Measurements from ENCODE around the gene FHIT. TPM values are rescaled to one million over a fixed set of nuclear protein-coding genes. Genes with fewer than 3 reads are reported as not detected.
"Not testable (repeated sequence)": the region's sequence is repeated elsewhere in the genome, so short reads cannot be mapped to it uniquely, and the experiment has no call there.

The FHIT gene
- total RNA-seq, 1 experiment from 2014 or later = not detected

DNA sequence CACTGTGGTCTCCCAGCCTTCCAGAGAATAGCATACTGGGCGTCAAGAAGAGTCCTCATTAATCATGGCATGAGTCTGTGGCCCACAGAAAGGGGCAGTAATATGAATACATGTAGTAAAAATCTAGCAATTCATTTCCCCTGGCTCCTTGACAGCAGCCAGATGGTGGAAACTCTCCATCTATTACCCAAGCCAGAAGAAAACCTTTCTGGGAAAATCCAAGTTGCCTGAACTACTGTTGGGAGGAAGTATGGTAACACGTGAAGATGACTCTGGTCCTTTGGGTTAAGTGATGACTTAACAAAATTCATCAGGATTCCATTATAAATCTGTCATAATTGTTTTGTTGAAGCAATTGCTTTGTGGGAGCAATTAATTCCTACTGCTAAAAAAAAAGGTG, 530.5 kb downstream of the FHIT start:
- DNase-seq (ENCODE audit: low read depth) = no peak

DNA sequence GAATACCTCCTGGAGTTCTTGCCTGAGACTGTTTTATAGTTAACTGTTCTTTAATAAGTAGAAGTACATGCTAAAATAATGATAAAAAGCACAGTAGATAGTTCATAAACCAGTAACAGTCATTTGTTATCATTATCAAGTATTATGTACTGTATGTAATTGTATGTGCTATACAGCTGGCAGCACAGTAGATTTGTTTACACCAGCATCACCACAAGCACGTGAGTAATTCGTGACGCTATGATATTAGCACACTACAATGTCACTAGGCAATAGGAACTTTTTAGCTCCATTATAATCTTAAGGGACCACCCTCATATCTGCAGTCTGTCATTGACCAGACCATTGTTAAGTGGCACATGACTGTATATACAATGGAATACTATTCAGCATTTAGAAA, 534.7 kb downstream of the FHIT start:
- no peak for DNase-seq (ENCODE audit: low read depth)

DNA sequence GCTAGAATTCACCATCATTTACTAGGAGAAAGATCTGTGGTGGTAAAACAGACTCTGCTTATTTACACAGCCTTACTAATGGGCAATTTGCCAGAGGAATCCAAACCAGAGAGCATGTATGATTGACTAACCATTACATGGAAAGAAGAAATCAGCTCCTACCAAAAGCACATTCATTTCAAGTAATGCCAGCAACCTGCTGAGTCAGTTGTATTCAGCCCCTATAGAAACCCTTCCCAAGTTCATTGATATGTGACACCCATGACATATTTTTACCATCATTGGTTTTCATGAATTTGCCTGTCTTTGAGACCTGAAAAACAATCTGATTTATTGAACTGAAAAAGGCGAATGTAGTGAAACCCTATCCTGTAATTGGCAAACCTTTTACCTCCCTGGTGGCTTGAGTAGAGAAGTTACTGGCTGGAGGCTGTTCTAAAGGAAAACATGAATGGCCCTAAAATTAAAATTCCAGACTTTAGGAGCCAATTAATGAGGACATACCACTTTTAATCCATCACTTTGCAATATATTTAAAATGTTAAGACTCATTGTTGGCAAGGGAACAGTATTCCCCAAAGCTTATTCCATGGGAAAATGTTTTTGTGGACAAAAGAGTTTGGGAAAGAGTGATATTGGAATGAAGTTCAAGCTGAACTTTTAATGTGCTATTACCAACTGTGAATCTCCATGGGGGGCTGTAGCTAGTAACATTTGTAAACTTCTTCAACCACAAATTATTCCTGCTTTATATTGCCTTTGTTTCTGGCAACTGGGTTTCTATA, 542.9 kb downstream of the FHIT start:
- DNase-seq (ENCODE audit: low read depth) = no peak

DNA sequence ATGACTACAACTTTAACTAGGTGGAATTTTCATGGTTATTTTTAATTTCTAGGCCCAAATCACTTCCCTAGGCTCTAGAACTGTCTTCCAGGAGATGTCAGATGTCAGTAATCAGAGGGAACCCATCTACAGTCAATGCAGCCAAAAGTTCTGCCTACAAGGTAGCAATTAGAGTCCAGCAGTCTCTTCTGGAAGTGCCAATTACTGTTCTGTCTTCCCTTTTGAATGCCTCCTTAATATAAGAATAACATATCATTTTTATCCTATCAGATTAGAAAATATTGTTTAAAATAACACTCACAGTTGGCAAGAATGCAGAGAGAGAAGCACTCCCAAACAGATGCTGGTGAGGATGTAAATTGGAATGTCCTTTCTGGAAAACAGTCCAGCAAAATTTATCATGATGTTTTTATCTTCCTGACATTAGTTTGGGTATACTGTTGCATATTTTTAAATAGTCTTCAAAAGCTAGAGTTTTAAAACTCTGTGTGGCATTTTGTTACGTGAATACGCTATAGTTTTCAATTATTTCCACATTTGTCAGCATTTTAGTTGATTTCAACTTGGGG, 543.7 kb downstream of the FHIT start:
- no peak for DNase-seq (ENCODE audit: low read depth)

DNA sequence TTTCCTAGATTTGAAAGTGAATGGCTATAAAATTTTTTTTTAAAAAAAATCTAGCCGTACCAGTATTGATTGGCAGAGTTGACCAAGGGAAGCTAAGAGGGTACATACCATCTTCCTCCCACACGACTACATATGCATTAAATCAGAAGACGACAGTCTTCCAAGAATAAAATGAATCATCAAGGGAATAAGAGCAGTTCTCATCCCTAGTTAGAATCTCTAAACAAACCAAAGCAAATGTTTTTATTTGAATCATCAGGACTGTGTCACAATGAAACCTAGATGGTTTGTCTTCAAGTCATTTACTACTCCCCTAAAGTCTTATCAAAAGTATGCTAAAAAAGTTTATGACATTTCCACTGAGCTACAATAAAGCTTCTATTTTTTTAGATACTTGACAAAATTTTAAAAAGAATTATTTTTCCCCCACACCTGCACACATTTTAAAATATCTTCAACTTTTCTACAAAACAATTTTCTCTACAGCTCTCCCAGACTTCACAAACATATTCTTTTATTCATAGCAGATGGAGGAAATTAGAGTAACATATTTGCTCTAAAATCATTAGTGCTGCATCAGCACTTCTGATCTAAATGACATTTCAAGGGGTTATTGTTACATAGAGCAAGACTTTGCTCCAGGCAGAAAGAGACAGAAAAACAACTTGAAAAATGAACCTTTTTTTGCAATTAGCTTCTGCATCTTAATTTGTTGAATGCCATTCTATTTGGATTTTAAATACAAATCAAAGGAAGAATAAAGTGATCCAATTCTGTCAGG, 547.1 kb downstream of the FHIT start:
- DNase-seq (ENCODE audit: low read depth) = peak; percentile 34

DNA sequence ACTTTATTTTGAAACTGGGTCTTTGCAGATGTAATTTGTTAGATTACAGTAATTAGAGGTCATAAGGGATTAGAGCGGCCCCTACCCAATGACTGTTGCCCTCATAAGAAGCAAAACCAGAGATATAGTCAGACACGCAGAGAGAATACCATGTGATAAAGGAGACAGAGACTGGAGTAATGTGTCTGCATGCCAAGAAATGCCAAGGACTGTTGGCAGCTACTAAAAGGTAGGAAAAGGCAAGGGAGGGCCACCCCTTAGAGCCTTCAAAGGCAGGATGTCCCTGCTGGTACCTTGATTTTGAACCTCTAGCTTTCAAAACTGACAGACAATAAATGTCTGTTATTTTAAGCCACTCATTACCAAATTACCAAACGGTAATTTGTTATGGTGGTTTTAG, 548.2 kb downstream of the FHIT start:
- DNase-seq (ENCODE audit: low read depth) = no peak

DNA sequence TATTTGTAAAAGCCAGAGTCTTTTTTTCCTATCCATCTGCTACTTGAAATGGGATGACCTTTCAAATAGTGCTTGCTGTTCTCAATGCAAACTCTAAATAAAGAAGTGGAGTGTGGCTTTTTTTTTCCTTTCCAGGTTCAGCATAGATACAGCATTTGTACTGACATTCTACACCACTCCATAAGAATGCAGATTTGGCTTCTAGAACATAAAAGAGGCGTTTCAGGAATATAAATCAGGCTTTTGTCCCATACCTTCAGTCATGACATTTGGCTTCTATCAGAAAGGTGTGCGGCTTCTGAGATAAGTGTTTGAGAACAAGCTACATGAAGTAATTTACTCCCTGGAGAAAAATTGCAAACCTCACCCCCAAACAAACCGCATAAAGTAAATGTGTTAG, 553.1 kb downstream of the FHIT start:
- DNase-seq (ENCODE audit: low read depth) = no peak

DNA sequence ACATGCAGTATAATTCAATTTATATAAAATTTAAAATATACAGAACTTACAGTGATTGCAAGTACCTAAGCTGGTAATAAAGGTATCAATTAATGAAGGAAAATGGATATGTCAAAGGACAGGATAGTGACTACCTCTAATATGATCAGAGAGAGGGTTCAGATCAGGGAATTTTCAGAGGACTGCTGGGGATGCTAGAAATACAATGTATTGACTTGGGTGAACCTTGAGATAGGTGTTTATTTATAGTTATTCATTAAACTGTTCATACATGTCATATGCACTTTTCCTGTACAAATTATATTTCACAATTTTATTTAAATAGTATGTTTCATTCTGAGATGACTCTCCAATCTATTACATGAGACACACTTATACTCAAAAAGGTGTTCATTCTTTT, 554.1 kb downstream of the FHIT start:
- DNase-seq (ENCODE audit: low read depth) = no peak

DNA sequence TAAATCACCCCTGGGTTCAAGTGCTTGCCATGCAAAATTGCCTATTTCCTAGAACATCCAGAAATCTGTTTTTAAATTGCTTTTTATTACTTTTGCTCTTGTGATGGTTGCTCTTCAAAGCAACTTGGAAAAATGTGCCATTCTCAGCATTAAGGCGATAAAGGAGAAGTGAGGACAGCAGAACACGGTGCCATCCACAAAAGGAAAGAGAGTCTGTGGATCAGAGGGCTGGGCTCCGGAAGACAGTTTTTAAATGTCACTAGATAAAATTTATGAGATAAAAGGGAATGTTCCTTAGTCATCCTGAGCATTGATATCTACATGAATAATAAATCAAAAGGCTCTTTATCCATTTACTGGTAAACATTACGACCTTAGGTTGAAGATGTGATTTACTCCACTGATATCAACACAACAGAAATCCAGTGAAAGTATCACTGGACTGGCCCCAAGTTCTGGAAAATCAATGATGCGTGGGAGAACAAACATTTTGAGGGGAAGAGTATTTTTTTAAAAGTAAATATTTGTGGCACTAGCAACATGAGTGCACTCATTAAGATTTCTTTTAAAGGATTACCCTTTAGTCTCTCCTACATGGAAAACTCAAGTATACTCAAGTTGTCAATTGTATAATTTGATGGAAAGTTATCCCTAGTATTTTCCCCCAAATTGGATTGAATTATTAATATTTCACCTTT, 554.7 kb downstream of the FHIT start:
- no peak for DNase-seq (ENCODE audit: low read depth)

DNA sequence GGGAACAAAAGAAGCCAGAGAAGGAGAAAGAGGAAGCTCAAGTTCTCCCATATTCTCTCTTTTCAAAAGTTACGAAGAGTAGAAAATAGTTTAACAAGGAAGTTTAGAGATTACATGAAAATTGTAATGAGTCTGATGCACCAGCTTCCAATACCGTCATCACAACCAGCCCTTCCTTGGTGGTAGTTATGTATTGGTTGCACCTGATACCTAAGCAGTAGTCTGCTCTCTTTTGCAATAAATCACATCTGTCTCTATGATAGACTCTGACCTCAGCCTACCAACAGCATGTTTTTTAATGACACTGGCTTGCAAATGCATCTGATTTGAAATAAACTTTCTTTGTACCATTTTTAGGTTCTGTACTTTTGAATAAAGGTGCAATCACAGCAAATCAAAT, 575.8 kb downstream of the FHIT start:
- no peak for DNase-seq (ENCODE audit: low read depth)

DNA sequence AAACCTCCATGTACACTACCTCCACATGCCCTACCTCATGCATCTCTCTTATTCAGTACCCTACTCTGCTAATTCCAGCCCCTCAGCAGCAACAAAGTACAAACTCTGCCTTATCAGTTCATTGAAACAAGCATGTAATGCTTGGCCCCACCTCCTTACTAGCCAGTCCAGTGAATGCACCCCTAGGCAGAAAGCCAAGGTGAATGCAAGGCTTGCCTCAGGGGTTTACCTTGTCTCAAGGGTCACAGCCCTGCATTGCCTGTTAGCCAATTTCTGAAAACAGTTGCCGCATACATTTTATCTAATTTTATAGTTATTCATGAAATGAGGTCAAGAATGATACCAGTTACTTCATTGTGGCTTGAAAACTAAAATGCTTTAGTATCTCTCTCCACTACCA, 576.4 kb downstream of the FHIT start:
- DNase-seq (ENCODE audit: low read depth) = no peak

DNA sequence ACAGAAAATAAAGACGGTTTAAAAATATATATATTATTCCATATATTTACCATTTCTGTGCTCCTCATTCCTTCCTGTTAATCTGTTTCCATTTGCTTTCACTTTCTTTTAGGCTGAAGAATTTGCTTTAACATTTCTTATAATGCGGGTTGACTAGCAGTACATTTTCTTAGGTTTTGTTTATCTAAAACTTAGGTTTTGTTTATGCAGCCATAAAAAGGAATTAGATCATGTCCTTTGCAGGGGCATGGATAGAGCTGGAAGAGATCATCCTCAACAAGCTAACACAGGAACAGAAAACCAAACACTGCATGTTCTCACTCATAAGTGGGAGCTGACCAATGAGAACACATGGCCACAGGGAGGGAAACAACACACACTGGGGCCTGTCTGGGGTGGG, 578.1 kb downstream of the FHIT start:
- no peak for DNase-seq (ENCODE audit: low read depth)

DNA sequence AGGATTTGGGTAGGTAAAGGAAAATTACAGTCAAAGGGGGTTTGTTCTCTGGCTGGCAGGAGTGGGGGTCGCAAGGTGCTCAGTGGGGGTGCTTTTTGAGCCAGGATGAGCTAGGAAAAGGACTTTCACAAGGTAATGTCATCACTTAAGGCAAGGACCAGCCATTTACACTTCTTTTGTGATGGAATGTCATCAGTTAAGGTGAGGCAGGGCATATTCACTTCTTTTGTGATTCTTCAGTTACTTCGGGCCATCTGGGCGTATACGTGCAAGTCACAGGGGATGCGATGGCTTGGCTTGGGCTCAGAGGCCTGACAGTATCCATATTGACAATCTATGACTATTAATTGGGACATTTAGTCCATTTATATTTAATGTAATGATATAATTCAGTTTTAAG, 578.9 kb downstream of the FHIT start:
- DNase-seq (ENCODE audit: low read depth) = not testable (repeated sequence)

DNA sequence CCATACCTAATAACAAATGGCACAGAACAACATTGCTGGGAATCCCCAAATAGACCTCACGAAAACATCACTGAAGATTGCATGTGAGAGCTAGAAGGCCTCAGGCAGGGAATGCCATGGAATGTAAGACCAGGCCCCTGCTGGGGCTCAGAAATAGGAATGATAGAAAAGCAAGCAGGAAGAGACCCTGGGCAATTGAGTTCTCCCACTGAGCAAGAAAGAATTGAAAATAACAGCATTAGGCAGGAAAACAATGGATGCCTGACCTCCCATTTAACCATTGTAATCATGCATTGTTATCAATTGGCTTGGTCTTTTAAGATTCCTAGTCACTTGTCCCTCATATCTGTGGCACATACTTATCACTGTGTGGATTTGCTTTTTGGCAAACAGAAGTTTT, 581.6 kb downstream of the FHIT start:
- DNase-seq (ENCODE audit: low read depth) = no peak

DNA sequence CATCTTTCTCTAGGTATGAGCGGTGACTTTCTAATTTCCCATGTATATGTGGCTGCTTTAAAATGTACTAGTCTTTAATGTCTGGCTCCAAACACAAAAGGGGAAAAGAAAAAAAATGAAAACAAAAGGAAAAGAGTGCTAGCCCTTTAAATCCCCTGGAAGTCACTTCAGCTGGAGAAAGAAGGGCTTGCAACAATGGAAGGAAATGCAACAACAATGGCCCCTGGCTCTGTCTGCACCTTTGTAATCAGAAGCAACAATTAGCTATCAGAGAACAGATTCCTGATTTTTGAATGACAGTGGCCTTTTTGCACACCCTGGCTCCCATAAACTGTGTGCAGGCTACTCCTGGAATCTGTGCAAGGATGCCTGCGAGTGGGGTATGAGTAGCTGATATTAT, 591.2 kb downstream of the FHIT start:
- DNase-seq (ENCODE audit: low read depth) = no peak

DNA sequence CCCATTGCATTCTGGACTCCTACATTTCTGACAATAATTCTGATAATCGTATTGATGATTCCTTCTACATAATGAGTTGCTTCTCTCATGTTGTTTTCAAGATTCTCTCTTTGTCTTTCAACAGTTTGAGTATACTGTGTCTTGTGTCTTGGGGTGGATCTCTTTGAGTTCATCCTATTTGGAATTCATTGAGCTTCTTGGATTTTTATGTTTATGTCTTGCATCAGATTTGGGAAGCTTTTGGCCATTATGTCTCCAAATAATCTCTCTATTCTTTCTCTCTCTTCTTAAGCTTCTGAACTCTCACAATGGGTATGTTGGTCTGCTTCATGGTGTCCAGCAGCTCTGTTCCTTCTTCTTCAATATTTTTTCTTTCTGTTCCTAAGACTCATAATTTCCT, 592.2 kb downstream of the FHIT start:
- no peak for DNase-seq (ENCODE audit: low read depth)

DNA sequence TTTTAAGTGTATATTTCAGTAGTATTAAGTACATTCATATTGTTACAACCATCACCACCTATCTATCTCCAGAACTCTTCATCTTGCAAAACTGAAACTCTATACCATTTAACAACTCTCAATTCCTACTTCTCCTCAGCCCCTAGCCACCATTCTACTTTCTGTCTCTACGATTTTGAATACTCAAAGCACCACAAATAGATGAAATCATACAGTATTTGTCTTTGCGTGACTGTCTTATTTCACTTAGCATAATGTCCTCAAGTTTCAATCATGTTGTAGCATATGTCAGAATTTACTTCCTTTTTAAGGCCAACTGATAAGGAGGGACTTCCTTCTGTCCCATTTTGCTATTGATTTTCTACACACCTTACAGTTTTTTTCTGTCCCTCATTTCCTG, 593.3 kb downstream of the FHIT start:
- DNase-seq (ENCODE audit: low read depth) = no peak

DNA sequence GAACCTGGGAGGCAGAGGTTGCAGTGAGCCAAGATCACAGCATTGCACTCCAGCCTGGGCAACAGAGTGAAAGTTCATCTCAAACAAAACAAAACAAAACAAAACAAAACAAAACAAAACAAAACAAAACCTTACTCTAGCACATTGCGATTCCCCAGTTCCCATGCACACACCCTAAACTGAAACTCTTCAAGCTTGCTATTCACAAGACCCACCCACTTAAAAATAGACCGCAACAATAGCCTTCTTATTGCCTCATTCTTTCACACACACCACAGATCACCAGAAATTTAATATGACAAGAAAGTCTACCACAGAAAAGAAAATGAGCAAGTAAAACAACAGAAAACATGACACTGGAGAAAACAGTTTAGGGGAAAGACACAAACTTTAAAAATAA, 598.4 kb downstream of the FHIT start:
- no peak for DNase-seq (ENCODE audit: low read depth)

DNA sequence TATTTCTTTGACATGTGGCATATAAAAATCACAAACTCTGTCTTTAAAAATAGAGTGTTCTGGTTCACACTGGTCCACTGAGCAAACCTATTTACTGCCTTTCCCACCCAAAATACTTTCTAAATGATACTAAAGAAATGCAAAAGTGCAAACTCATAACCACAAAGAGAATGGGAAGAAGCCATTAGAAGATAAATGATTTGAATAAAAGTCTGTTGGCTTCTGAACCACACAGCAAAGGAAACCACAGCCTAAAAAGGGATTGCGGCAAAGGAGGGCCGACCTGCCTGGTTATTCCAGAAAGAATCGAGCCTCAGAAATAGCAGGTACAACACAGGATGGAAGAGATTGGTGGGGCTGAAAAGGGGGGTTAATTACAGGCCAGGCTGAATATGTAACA, 599.5 kb downstream of the FHIT start:
- DNase-seq (ENCODE audit: low read depth) = no peak

DNA sequence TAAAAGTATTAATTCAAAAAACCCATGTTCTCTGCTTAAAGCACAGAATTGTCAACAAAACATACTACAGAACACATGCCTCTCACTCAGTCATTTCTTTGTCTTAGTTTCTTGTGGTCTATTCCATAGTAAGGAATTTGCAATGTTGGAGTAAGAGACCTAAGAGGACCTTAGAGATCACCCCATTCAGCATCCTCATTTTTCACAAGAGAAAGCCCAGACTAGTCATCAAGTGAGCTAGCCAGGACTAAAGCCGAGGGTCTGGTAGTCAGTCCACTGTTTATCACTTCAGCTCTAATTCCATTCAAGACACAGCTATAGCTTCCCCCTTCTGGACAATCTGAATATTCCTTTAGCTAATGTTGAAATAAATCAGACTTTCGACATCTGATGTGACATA, 601.1 kb downstream of the FHIT start:
- peak; percentile 29 for DNase-seq (ENCODE audit: low read depth)

DNA sequence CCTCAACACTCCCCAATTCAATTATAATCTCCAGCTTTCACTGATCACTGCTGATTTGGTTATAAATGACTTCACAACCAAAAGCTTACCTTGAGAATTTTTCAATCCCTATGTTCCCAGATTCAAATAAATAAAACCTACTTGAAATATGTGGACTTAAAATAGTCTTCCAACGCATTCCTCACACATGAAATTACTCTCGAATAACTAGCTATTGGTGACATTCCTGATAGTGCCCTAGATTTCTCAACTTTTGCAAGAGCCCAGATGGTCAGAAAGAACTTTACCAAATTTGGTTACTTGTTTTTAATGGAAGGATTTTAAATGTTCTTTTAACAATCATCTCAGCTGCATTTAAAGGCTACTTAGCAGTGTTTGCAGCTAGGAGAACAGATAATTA, 605.5 kb downstream of the FHIT start:
- no peak for DNase-seq (ENCODE audit: low read depth)

DNA sequence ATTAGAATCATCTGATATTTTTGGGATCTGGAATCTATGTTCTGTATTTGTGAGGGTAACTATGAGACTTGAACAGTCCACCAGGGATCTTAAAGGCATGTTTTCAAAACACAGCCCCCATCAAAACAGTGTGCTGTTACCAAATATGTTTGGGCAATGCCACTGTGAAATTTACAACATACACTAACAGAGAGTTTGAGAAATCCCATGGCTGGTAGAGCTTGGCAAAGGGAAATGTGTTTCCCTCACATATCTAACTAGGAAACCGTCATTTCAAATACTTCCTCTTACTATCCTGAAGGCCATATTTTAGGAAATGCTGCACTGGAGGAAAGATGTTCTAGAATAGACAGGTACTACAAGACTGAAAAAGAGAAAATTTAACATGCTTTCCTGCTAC, 607.4 kb downstream of the FHIT start:
- DNase-seq (ENCODE audit: low read depth) = no peak
